ENCODE results near the gene ODF4.

ODF4 gene

GRCh38 chr17:8315764-8316217, 23.8 kb upstream of the ODF4 start:
- no peak for DNase-seq (ENCODE audit: low read depth)
- TF ChIP-seq, protein P1, sequence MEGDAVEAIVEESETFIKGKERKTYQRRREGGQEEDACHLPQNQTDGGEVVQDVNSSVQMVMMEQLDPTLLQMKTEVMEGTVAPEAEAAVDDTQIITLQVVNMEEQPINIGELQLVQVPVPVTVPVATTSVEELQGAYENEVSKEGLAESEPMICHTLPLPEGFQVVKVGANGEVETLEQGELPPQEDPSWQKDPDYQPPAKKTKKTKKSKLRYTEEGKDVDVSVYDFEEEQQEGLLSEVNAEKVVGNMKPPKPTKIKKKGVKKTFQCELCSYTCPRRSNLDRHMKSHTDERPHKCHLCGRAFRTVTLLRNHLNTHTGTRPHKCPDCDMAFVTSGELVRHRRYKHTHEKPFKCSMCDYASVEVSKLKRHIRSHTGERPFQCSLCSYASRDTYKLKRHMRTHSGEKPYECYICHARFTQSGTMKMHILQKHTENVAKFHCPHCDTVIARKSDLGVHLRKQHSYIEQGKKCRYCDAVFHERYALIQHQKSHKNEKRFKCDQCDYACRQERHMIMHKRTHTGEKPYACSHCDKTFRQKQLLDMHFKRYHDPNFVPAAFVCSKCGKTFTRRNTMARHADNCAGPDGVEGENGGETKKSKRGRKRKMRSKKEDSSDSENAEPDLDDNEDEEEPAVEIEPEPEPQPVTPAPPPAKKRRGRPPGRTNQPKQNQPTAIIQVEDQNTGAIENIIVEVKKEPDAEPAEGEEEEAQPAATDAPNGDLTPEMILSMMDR (IDR thresholded peaks at IDR 0.05; ENCODE audit: control insufficient read depth, extremely low read depth, insufficient read depth), result no peak
- no peak overlapping the region for H3K4me3 ChIP-seq (ENCODE audit: low read depth, low read length)

DNA sequence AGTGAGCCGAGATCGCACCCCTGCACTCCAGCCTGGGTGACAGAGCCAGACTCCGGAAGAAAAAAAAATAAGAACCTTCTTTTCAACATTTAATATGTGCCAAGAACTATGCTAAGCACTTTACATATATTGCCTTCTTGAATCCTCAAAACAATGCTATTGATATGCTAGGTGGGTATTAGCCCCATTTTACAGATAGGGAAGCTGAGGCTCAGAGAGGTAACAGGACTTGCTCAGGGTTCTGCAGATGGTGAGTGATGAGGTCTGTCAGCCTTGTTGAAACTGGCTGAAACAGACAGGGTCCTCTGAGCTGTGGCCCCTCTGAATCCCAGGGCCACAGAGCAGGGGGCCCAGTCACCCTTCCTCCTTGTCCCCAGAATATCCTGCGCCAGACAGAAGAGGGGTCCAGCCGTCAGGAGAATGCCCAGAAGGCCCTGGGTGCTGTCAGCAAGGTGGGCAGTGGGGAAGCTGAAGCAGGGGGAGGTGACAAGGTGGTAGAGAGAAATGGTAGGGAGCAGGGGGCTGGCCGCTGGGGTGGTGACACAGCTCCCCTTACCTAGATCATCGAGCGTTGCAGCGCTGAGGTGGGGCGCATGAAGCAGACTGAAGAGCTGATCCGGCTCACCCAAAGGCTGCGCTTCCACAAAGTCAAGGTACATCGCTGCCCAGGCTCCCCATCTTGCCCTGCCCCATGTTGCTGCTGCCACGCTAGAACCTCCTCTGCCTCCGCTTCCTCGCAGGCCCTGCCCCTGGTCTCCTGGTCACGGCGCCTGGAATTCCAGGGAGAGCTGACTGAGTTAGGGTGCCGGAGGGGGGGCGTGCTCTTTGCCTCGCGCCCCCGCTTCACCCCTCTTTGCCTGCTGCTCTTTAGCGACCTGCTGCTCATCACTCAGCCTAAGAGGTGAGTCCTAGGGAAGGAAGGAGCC, 21.4 kb upstream of the ODF4 start:
- no peak overlapping the region for H3K4me3 ChIP-seq (ENCODE audit: low read depth, low read length)
- TF ChIP-seq, protein P1 (IDR thresholded peaks at IDR 0.05; ENCODE audit: control insufficient read depth, extremely low read depth, insufficient read depth), result no peak
- DNase-seq (ENCODE audit: low read depth), result no peak

GRCh38 chr17:8320262-8320661, 19.4 kb upstream of the ODF4 start:
- DNase-seq (ENCODE audit: low read depth), result no peak
- H3K4me3 ChIP-seq (ENCODE audit: low read depth, low read length), result no peak overlapping the region
- TF ChIP-seq, protein P1 (IDR thresholded peaks at IDR 0.05; ENCODE audit: control insufficient read depth, extremely low read depth, insufficient read depth), result no peak

DNA sequence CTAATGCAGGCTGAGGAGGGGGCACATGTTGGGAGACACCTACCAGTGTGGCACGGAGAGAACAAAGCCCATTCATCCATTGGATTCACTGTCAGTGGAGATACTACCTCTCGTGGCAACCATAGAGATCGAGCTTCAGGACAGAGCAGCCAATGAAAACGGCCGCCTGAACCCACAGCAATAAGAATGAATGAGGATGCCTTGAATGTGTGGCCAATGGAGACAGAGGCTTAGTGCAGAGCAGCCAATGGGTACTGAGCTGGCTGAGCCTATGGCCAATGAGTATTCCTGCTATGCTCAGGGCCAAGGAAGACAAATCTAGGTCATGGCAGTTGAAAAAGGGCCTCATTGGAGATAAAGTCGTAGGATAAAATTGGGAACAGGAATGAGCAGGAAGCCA, 18.6 kb upstream of the ODF4 start:
- no peak overlapping the region for H3K4me3 ChIP-seq (ENCODE audit: low read depth, low read length)
- DNase-seq (ENCODE audit: low read depth), result no peak
- TF ChIP-seq, protein P1 (IDR thresholded peaks at IDR 0.05; ENCODE audit: control insufficient read depth, extremely low read depth, insufficient read depth), result no peak

DNA sequence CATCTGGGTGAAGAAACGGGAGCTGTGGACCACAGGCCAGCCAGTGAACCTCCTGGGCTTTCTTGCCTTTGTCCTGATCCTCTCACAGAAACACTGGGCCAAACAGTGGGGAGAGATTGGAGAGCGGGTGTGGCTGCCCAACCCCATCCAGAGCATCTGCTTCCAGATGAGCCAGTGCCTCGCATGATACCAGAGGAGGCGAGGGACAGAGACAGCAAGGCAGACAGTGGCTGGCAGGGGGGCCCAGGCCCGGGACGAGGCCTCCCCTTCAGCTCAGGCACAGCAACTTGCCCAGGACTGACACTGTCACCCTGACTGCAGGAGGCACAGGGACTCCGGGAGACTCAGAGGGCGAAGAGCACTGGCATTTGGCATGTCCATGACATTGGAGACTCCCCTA, 17.6 kb upstream of the ODF4 start:
- no peak for DNase-seq (ENCODE audit: low read depth)
- H3K4me3 ChIP-seq (ENCODE audit: low read depth, low read length), result no peak overlapping the region
- TF ChIP-seq, protein P1 (IDR thresholded peaks at IDR 0.05; ENCODE audit: control insufficient read depth, extremely low read depth, insufficient read depth), result no peak

- DNase-seq (ENCODE audit: low read depth), result peak; percentile 63
- TF ChIP-seq, protein P1 (IDR thresholded peaks at IDR 0.05; ENCODE audit: control insufficient read depth, extremely low read depth, insufficient read depth), result no peak
- peak overlapping the region; percentile 17 for H3K4me3 ChIP-seq (ENCODE audit: low read depth, low read length)
Observed at GRCh38 chr17:8324132-8324531, 15.5 kb upstream of the ODF4 start.
